SK-N-SH treated with all-trans-retinoic acid at 6 μM for 48 hours (cell line): ENCODE results near the gene PLEKHB1.

Source experiments
- ATAC-seq: fragments of 200-7000 bp; cut with Tn5 transposase; 3 replicates; pipeline ENCODE4 v1.9.1; 2020; ENCODE audit warnings: mild to moderate bottlenecking, moderate library complexity
- ARNTL ChIP-seq: fragments of 450-650 bp; formaldehyde crosslinking; IDR thresholded peaks from 2 replicates; pipeline ENCODE4 v1.5.0; 2020; ENCODE audit warnings: low read depth, mild to moderate bottlenecking, moderate library complexity, borderline replicate concordance
- BACH2 ChIP-seq: fragments of 250-450 bp; sonication (Bioruptor Pico); IDR thresholded peaks from 2 replicates; pipeline ENCODE4 v1.9.0; 2021; ENCODE audit warnings: mild to moderate bottlenecking, borderline replicate concordance
- CSDC2 ChIP-seq: fragments of 250-450 bp; sonication (Bioruptor Pico); IDR thresholded peaks from 2 replicates; pipeline ENCODE4 v1.5.0; 2020; ENCODE audit warnings: mild to moderate bottlenecking, moderate library complexity
- CSRNP3 ChIP-seq: fragments of 250-450 bp; sonication (Bioruptor Pico); IDR thresholded peaks from 2 replicates; pipeline ENCODE4 v1.5.1; 2021; ENCODE audit warnings: mild to moderate bottlenecking, moderate library complexity
- ESRRG ChIP-seq: fragments of 250-450 bp; sonication (Bioruptor Pico); IDR thresholded peaks from 2 replicates; pipeline ENCODE4 v1.6.1; 2021; ENCODE audit warnings: mild to moderate bottlenecking
- GLIS3 ChIP-seq: fragments of 250-450 bp; sonication (Bioruptor Pico); IDR thresholded peaks from 2 replicates; pipeline ENCODE4 v1.5.0; 2020; ENCODE audit warnings: mild to moderate bottlenecking, moderate library complexity
- ISL1 ChIP-seq: fragments of 250-450 bp; sonication (Bioruptor Pico); IDR thresholded peaks from 2 replicates; pipeline ENCODE4 v2.1.2; 2022; ENCODE audit warnings: mild to moderate bottlenecking, moderate library complexity
- OSR1 ChIP-seq: fragments of 250-450 bp; sonication (Bioruptor Pico); IDR thresholded peaks from 2 replicates; pipeline ENCODE4 v1.8.0; 2022; ENCODE audit warnings: moderate library complexity, mild to moderate bottlenecking, inconsistent platforms
- PATZ1 ChIP-seq: fragments of 250-450 bp; sonication (Bioruptor Pico); IDR thresholded peaks from 2 replicates; pipeline ENCODE4 v1.8.0; 2020; ENCODE audit warnings: mild to moderate bottlenecking, moderate library complexity, borderline replicate concordance
- POU6F1 ChIP-seq: fragments of 250-450 bp; sonication (Bioruptor Pico); IDR thresholded peaks from 2 replicates; pipeline ENCODE4 v1.8.0; 2021; ENCODE audit warnings: low read depth, mild to moderate bottlenecking, moderate library complexity, borderline replicate concordance
- PPARA ChIP-seq: fragments of 250-450 bp; sonication (Bioruptor Pico); IDR thresholded peaks from 2 replicates; pipeline ENCODE4 v1.5.0; 2020; ENCODE audit warnings: mild to moderate bottlenecking, borderline replicate concordance
- RARB ChIP-seq: fragments of 250-450 bp; sonication (Bioruptor Pico); IDR thresholded peaks from 2 replicates; pipeline ENCODE4 v1.8.0; 2021; ENCODE audit warnings: mild to moderate bottlenecking, moderate library complexity
- SNAI2 ChIP-seq: fragments of 250-450 bp; sonication (Bioruptor Pico); IDR thresholded peaks from 2 replicates; pipeline ENCODE4 v1.5.0; 2020; ENCODE audit warnings: mild to moderate bottlenecking, moderate library complexity
- TCF4 ChIP-seq: fragments of 250-450 bp; sonication (Bioruptor Pico); IDR thresholded peaks from 2 replicates; pipeline ENCODE4 v1.8.0; 2021; ENCODE audit warnings: mild to moderate bottlenecking, moderate library complexity, borderline replicate concordance
- TOX ChIP-seq: fragments of 250-450 bp; sonication (Bioruptor Pico); IDR thresholded peaks from 2 replicates; pipeline ENCODE4 v1.8.0; 2021; ENCODE audit warnings: mild to moderate bottlenecking, moderate library complexity, borderline replicate concordance
- TSHZ2 ChIP-seq: fragments of 250-450 bp; sonication (Bioruptor Pico); IDR thresholded peaks from 2 replicates; pipeline ENCODE4 v1.5.0; 2020; ENCODE audit warnings: mild to moderate bottlenecking, moderate library complexity
- ZC3H10 ChIP-seq: fragments of 250-450 bp; sonication (Bioruptor Pico); IDR thresholded peaks from 2 replicates; pipeline ENCODE4 v1.5.1; 2021; ENCODE audit warnings: mild to moderate bottlenecking, moderate library complexity
- ZFP3 ChIP-seq: fragments of 250-450 bp; sonication (Bioruptor Pico); IDR thresholded peaks from 2 replicates; pipeline ENCODE4 v1.5.0; 2020; ENCODE audit warnings: mild to moderate bottlenecking, moderate library complexity
- ZFP30 ChIP-seq: fragments of 450-650 bp; formaldehyde crosslinking; IDR thresholded peaks from 2 replicates; pipeline ENCODE4 v1.5.0; 2022; ENCODE audit warnings: mild to moderate bottlenecking, moderate library complexity
- ZNF565 ChIP-seq: fragments of 450-650 bp; formaldehyde crosslinking; conservative IDR thresholded peaks from 2 replicates; pipeline ENCODE4 v1.5.0; 2020; ENCODE audit warnings: low read depth, mild to moderate bottlenecking, moderate library complexity
- ZNF70 ChIP-seq: fragments of 450-650 bp; formaldehyde crosslinking; IDR thresholded peaks from 2 replicates; pipeline ENCODE4 v1.5.0; 2020; ENCODE audit warnings: mild to moderate bottlenecking, moderate library complexity
- TF ChIP-seq, protein P1 (sequence below): fragments of 250-450 bp; sonication (Bioruptor Pico); IDR thresholded peaks from 2 replicates; pipeline ENCODE4 v1.5.1; 2020; ENCODE audit warnings: low read depth, mild to moderate bottlenecking, moderate library complexity

PLEKHB1 gene

GRCh38 chr11:73680687-73681086 lies 34.3 kb downstream of the PLEKHB1 start:
- ATAC-seq: no peak
- TF ChIP-seq TOX (no peak), ESRRG (CRISPR knock-in tag) (no peak), TCF4 (CRISPR knock-in tag) (no peak), RARB (CRISPR knock-in tag) (no peak), OSR1 (CRISPR knock-in tag) (no peak), ISL1 (CRISPR knock-in tag) (no peak), ZFP3 (CRISPR knock-in tag) (no peak), BACH2 (no peak), PPARA (no peak), ZNF70 (CRISPR knock-in tag) (no peak), PATZ1 (CRISPR knock-in tag) (no peak), SNAI2 (no peak), CSRNP3 (CRISPR knock-in tag) (no peak), CSDC2 (CRISPR knock-in tag) (no peak), POU6F1 (CRISPR knock-in tag) (no peak), ZC3H10 (CRISPR knock-in tag) (no peak), GLIS3 (CRISPR knock-in tag) (no peak), ARNTL (CRISPR knock-in tag) (no peak)

DNA sequence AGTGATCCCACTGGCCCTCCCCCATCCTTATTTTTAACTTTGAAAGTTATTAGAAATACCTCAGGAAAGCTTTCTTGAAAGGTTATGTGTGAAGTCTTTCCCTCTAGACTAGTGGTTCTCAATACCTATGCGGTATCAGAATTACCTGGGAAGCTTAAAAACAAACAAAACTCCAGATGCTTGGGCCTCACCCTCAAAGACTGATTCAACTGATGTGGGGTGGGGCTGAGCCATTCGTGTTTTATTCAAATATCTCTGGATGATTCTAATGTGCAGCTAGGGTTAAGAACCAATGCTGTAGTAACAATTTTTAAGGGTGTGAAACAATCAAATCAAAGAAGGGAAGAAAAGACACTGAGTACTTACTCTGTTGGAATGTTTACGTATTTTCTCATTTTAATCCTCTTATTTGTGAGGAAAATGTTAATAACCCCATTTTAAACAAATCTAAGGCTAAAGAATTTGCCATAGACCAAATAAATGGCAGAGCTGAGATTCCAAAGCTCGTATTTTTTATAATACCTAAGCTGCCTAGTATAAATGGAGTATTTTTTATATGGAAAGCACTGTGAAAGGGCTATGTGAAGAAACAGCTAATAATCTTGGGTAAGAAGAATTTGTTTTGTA lies 47.6 kb downstream of the PLEKHB1 start:
- no peak for ATAC-seq
- TF ChIP-seq ZNF70 (CRISPR knock-in tag): no peak
- TF ChIP-seq ZC3H10 (CRISPR knock-in tag): no peak
- TF ChIP-seq GLIS3 (CRISPR knock-in tag): no peak
- no peak for TF ChIP-seq TCF4 (CRISPR knock-in tag)
- no peak for TF ChIP-seq TSHZ2
- TF ChIP-seq RARB (CRISPR knock-in tag): no peak
- TF ChIP-seq ISL1 (CRISPR knock-in tag): no peak
- no peak for TF ChIP-seq ESRRG (CRISPR knock-in tag)
- TF ChIP-seq CSRNP3 (CRISPR knock-in tag): no peak
- TF ChIP-seq ZNF565: no peak
- TF ChIP-seq CSDC2 (CRISPR knock-in tag): no peak
- TF ChIP-seq, protein P1, sequence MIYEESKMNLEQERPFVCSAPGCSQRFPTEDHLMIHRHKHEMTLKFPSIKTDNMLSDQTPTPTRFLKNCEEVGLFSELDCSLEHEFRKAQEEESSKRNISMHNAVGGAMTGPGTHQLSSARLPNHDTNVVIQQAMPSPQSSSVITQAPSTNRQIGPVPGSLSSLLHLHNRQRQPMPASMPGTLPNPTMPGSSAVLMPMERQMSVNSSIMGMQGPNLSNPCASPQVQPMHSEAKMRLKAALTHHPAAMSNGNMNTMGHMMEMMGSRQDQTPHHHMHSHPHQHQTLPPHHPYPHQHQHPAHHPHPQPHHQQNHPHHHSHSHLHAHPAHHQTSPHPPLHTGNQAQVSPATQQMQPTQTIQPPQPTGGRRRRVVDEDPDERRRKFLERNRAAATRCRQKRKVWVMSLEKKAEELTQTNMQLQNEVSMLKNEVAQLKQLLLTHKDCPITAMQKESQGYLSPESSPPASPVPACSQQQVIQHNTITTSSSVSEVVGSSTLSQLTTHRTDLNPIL (CRISPR knock-in tag): no peak
- no peak for TF ChIP-seq OSR1 (CRISPR knock-in tag)
- no peak for TF ChIP-seq ZFP30 (CRISPR knock-in tag)
- no peak for TF ChIP-seq TOX
- no peak for TF ChIP-seq PPARA
- no peak for TF ChIP-seq SNAI2
- no peak for TF ChIP-seq POU6F1 (CRISPR knock-in tag)
- TF ChIP-seq ARNTL (CRISPR knock-in tag): no peak
